GM12878 (cell line): ENCODE data around the gene PPM1A. TPM values are rescaled to one million over a fixed set of nuclear protein-coding genes. Genes with fewer than 3 reads are reported as not detected.

Experiments
- ATAC-seq: fragments of 200-7000 bp; cut with Tn5 transposase; 3 replicates; pipeline ENCODE4 v1.9.1; 2020; ENCODE audit warnings: mild to moderate bottlenecking, moderate library complexity
- BruUV-seq: library from RNA; stranded (reverse); fragments of 400-500 nt; replicated peaks from 2 replicates; lab custom pipeline; 2021; lab: Mats Ljungman, UMichigan
- CTCF ChIA-PET: fragments of 300-600 bp; sonication (Branson Sonifier 250); formaldehyde crosslinking; extraction: SDS; loops from one replicate; lab custom pipeline; 2021; ENCODE audit warnings: inconsistent platforms; lab: Yijun Ruan, JAX
- POLR2A ChIA-PET: fragments of 350-600 bp; formaldehyde crosslinking; extraction: SDS; loops from one replicate; lab custom pipeline; 2021; ENCODE audit warnings: inconsistent platforms; lab: Charles Lee
- RAD21 ChIA-PET: fragments of 300-600 bp; sonication (Branson Sonifier 250); formaldehyde crosslinking; loops from one replicate; lab custom pipeline; 2023; ENCODE audit warnings: antibody characterized with exemption; ENCODE audit not compliant: unreplicated experiment; lab: Charles Lee
- SMC1A ChIA-PET: fragments of 300-600 bp; sonication (Branson Sonifier 250); formaldehyde crosslinking; loops from one replicate; lab custom pipeline; 2023; ENCODE audit not compliant: unreplicated experiment, uncharacterized antibody; lab: Charles Lee
- DNase-seq: peaks from one replicate; pipeline ENCODE4 v3.0.0-alpha.2; 2011; ENCODE audit warnings: low read depth, low spot score
- FAIRE-seq: peaks from 3 replicates; lab custom pipeline; 2011; peaks lifted over from hg19 to GRCh38; lab: Jason Lieb, UNC
- H2AFZ ChIP-seq: 2 replicates; pipeline ENCODE4 v1.6.0; 2011; ENCODE audit warnings: low read depth, low read length, control low read depth; ENCODE audit not compliant: control insufficient read depth
- H3K27ac ChIP-seq: 2 replicates; pipeline ENCODE4 v1.5.1; 2011; ENCODE audit warnings: control low read depth; ENCODE audit not compliant: control insufficient read depth, insufficient read depth
- H3K27me3 ChIP-seq, 2 experiments: replicated peaks in 1 of 2; 2 replicates each; pipeline versions ENCODE4 v1.6.0 to v1.6.1; 2011; ENCODE audit warnings: low read length in 1 of 2; ENCODE audit not compliant: control insufficient read depth in 2 of 2, insufficient read depth in 2 of 2
- H3K36me3 ChIP-seq, 2 experiments: 2 replicates each; pipeline ENCODE4 v1.5.1; 2011; ENCODE audit warnings: low read length in 1 of 2; ENCODE audit not compliant: control insufficient read depth in 2 of 2, insufficient read depth in 2 of 2
- H3K4me1 ChIP-seq: 2 replicates; pipeline ENCODE4 v1.6.1; 2011; ENCODE audit warnings: mild to moderate bottlenecking, low read length, moderate library complexity, mixed read lengths; ENCODE audit not compliant: control insufficient read depth, insufficient read depth
- H3K4me2 ChIP-seq: 2 replicates; pipeline ENCODE4 v1.6.0; 2011; ENCODE audit warnings: control low read depth; ENCODE audit not compliant: control insufficient read depth, insufficient read depth
- H3K4me3 ChIP-seq: fragments of 200-600 bp; sonication (generic); 2 replicates; pipeline ENCODE4 v1.5.1; 2016
- H3K79me2 ChIP-seq: 2 replicates; pipeline ENCODE4 v1.6.0; 2011; ENCODE audit warnings: low read length; ENCODE audit not compliant: control insufficient read depth, insufficient read depth
- H3K9ac ChIP-seq: 2 replicates; pipeline ENCODE4 v1.8.0; 2011; ENCODE audit warnings: low read length, control low read depth, mixed read lengths; ENCODE audit not compliant: control insufficient read depth, insufficient read depth
- H3K9me3 ChIP-seq: replicated peaks from 3 replicates; pipeline ENCODE4 v1.5.1; 2011; ENCODE audit warnings: mild to moderate bottlenecking, low read length; ENCODE audit not compliant: control insufficient read depth, insufficient read depth
- H4K20me1 ChIP-seq: 2 replicates; pipeline ENCODE4 v1.6.0; 2011; ENCODE audit not compliant: control insufficient read depth, insufficient read depth
- ATF2 ChIP-seq: IDR thresholded peaks from 2 replicates; pipeline ENCODE4 v1.6.1; 2012; ENCODE audit warnings: low read length, inconsistent platforms
- CTCF ChIP-seq, 3 experiments: IDR thresholded peaks in 2 of 3; conservative IDR thresholded peaks in 1 of 3; 2 replicates each; pipeline ENCODE4 v1.5.1; 2011; ENCODE audit warnings: low read depth in 3 of 3, low read length in 3 of 3, mild to moderate bottlenecking in 3 of 3, control low read depth in 2 of 3, moderate library complexity in 2 of 3, inconsistent platforms in 1 of 3, mixed read lengths in 1 of 3; ENCODE audit not compliant: control insufficient read depth in 2 of 3, insufficient read depth in 1 of 3; ENCODE audit errors: extremely low read depth in 1 of 3
- CUX1 ChIP-seq: IDR thresholded peaks from 2 replicates; pipeline ENCODE4 v1.6.1; 2012; ENCODE audit warnings: improper control_type of control experiment, low read depth, low read length; ENCODE audit not compliant: insufficient replicate concordance
- FOXM1 ChIP-seq: IDR thresholded peaks from 2 replicates; pipeline ENCODE4 v1.6.1; 2012; ENCODE audit warnings: low read depth, mild to moderate bottlenecking, inconsistent platforms, low read length, moderate library complexity
- GABPA ChIP-seq: IDR thresholded peaks from 2 replicates; pipeline ENCODE4 v1.6.1; 2014; ENCODE audit warnings: antibody characterized with exemption, low read depth, mild to moderate bottlenecking, inconsistent platforms
- HDAC2 ChIP-seq: fragments of 200-600 bp; sonication (generic); IDR thresholded peaks from 2 replicates; pipeline ENCODE4 v1.6.1; 2017
- HSF1 ChIP-seq: fragments of 150-350 bp; IDR thresholded peaks from 2 replicates; pipeline ENCODE4 v1.6.1; 2014; ENCODE audit warnings: mild to moderate bottlenecking, low read depth, low read length
- WGBS: methylation state at CpG from one replicate; pipeline ENCODE4 v1.1.6; 2016; ENCODE audit warnings: low lambda C conversion rate; ENCODE audit not compliant: insufficient replicate concordance, insufficient coverage; ENCODE audit errors: missing lambda C conversion rate; 5-methylcytosine and 5-hydroxymethylcytosine counted together
- in situ Hi-C: fragments of 300-500 bp; cut with MboI; formaldehyde crosslinking; loops from 9 replicates; pipeline ENCODE4 v1.14.3; 2018; ENCODE audit warnings: mixed read lengths
- intact Hi-C: fragments of 100-400 bp; cut with micrococcal nuclease; formaldehyde crosslinking; loops from one replicate; pipeline ENCODE4 v1.14.2; 2022; ENCODE audit not compliant: unreplicated experiment
- polyA plus RNA-seq, 11 experiments: library from polyadenylated mRNA; depleted of rRNA in 4 of 11; unstranded in 6 of 11; stranded (reverse) in 5 of 11; fragments of >200 nt; fragmentation: Nextera tagmentation in 4 of 11; fragmentation: Illumina TruSeq in 1 of 11; extraction: Ambion mirVana in 4 of 11; extraction: Trizol in 1 of 11; gene quantifications; 1 replicate in 1 of 11; 2 replicates in 10 of 11; pipeline versions ENCODE4 v1.2.1 to v1.2.3, GENCODE V29; 2011 to 2016; ENCODE audit warnings: inconsistent platforms in 2 of 11, missing spikeins in 2 of 11, low read depth in 1 of 11
- total RNA-seq, 4 experiments: library from RNA; depleted of rRNA in 3 of 4; stranded (reverse); fragments of >200 nt in 3 of 4; fragmentation: Illumina TruSeq in 1 of 4; extraction: Trizol in 1 of 4; gene quantifications; 2 replicates each; pipeline versions ENCODE4 v1.2.1 to v1.2.3, GENCODE V29; 2013 to 2021

PPM1A gene
- total and polyA plus RNA-seq, 10 of the 15 experiments (the other 5 are each of a cell fraction or from before 2014, with no cell fraction given), result 16.8 to 124 (median 47.0) TPM

- ChIA-PET SMC1A (interaction anchor here (0.7 to 17.6 kb wide), 12 partner anchors 10 to 1187 kb away, joined by 3 to 303 read pairs (median 18); partner anchors contain the start of gene PPM1A), POLR2A (interaction anchor here (0.7 to 19.5 kb wide), 7 partner anchors 10 to 50 kb away, joined by 3 to 251 read pairs (median 5); partner anchors contain the start of gene PPM1A), RAD21 (interaction anchor here (0.6 to 15.8 kb wide), 13 partner anchors 9 to 1182 kb away, joined by 3 to 446 read pairs (median 15); partner anchors contain the start of genes DHRS7 and PPM1A), CTCF (interaction anchor here (1.0 to 5.5 kb wide), 12 partner anchors 10 to 145 kb away, joined by 4 to 42 read pairs (median 11); partner anchors contain the start of gene PPM1A)
- Histone ChIP-seq H3K9me3 (no peaks in the 10 kb centered on the region; the same call in 1 of the 3 replicates), H3K27ac (peak overlapping the region; percentile 91), H2AFZ (peak overlapping the region; percentile 54; the same call in 1 of the 2 replicates), H3K79me2 (no peaks in the 10 kb centered on the region; the same call in 1 of the 2 replicates), H3K4me2 (peak overlapping the region; percentile 80), H3K4me1 (peaks cover 45% of the 10 kb centered on the region), H4K20me1 (no peaks in the 10 kb centered on the region), H3K27me3 (no peaks in the 10 kb centered on the region), H3K4me3 (peak overlapping the region; percentile 13; the same call in 1 of the 2 replicates), H3K36me3 (no peaks in the 10 kb centered on the region), H3K9ac (peak overlapping the region; percentile 49)
- intact Hi-C loops (loop anchor here (2.0 to 5.0 kb wide), 2 partner anchors 15 to 114 kb away; partner anchors contain the start of gene PCNX4), in situ Hi-C loops (no loop called here)
- no peak for FAIRE-seq
- DNase-seq, result no peak
- no TSS peak for BruUV-seq
- WGBS, result 58% methylated on average over 7 of the region's 7 CpGs
- peak; percentile 42 for ATAC-seq
- TF ChIP-seq CUX1, result no peak
- TF ChIP-seq HDAC2, result no peak
- TF ChIP-seq HSF1, result no peak
- TF ChIP-seq FOXM1, result peak; percentile 58; the same call in 1 of the 2 replicates
- 0 out of 6 replicates have a peak, but pooled peaks of 1 of the 3 experiments have one; percentile 2 for TF ChIP-seq CTCF (IDR thresholded peaks at IDR 0.05 in 2 of 3, conservative IDR thresholded peaks at IDR 0.05 in 1 of 3; ENCODE audit: control insufficient read depth in 2 of 3, extremely low read depth in 1 of 3, insufficient read depth in 1 of 3, low read depth in 3 of 3, low read length in 3 of 3)
- TF ChIP-seq ATF2, result peak; percentile 59
- TF ChIP-seq GABPA, result peak; percentile 71
These were observed 42.8 kb upstream of the PPM1A start for GRCh38 chr14:60206249-60206670.
